ENCODE measurements around the gene STK39.
"Not testable (repeated sequence)": the region's sequence is repeated elsewhere in the genome, so short reads cannot be mapped to it uniquely, and the experiment has no call there.

DNA sequence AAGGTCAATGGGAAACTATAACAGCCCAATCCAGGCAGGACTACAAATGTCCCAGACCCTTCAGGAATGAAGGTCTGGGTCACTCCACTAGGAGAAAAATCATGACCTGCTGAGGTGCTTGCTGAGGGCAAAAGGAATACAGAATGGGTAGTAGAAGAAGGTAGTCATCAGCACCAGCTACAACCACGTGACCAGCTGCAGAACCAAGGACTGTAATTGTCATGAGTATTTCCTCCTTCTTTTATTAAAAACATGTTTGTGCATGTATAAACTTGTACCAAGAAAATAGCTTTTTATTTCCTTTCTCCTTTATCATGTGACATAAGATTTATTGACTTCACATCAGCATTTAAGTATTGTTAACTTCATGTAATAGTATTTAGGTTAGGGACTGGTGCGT lies 15.5 kb upstream of the STK39 start:
- not testable (repeated sequence) for TF ChIP-seq EZH2 (IDR thresholded peaks at IDR 0.05; ENCODE audit: low read length, missing control alignments)
- TF ChIP-seq, protein P1, sequence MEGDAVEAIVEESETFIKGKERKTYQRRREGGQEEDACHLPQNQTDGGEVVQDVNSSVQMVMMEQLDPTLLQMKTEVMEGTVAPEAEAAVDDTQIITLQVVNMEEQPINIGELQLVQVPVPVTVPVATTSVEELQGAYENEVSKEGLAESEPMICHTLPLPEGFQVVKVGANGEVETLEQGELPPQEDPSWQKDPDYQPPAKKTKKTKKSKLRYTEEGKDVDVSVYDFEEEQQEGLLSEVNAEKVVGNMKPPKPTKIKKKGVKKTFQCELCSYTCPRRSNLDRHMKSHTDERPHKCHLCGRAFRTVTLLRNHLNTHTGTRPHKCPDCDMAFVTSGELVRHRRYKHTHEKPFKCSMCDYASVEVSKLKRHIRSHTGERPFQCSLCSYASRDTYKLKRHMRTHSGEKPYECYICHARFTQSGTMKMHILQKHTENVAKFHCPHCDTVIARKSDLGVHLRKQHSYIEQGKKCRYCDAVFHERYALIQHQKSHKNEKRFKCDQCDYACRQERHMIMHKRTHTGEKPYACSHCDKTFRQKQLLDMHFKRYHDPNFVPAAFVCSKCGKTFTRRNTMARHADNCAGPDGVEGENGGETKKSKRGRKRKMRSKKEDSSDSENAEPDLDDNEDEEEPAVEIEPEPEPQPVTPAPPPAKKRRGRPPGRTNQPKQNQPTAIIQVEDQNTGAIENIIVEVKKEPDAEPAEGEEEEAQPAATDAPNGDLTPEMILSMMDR (conservative IDR thresholded peaks at IDR 0.05 in 1 of 2, IDR thresholded peaks at IDR 0.05 in 1 of 2; ENCODE audit: low read depth in 1 of 2, low read length in 2 of 2): not testable (repeated sequence)

Data from fibroblast of lung (primary cell).